HL-60/S4 (cell line): ENCODE measurements around the gene DHX35.

Experiments
- in situ Hi-C: fragments of 300-500 bp; cut with MboI; formaldehyde crosslinking; loops from 2 replicates; pipeline ENCODE4 v1.14.3; 2022; ENCODE audit warnings: low sequenced_read_pairs

DHX35 gene

GRCh38 chr20:39049684-39050554 lies 87.8 kb downstream of the DHX35 start:
- in situ Hi-C loops, result loop anchor here (10.0 kb wide), 1 partner anchor 405 kb away; no protein-coding TSS in a partner anchor

- in situ Hi-C loops, result no loop called here
Observed at GRCh38 chr20:39050555-39050902, 88.4 kb downstream of the DHX35 start.

GRCh38 chr20:39052676-39053075 lies 90.5 kb downstream of the DHX35 start:
- in situ Hi-C loops, result no loop called here

GRCh38 chr20:39057143-39057542 lies 95.0 kb downstream of the DHX35 start:
- in situ Hi-C loops, result no loop called here

- in situ Hi-C loops, result no loop called here
Observed at GRCh38 chr20:39057911-39058310, 95.8 kb downstream of the DHX35 start.

GRCh38 chr20:39059036-39059435 lies 96.9 kb downstream of the DHX35 start:
- in situ Hi-C loops, result no loop called here

GRCh38 chr20:39066471-39067242 lies 104.5 kb downstream of the DHX35 start:
- in situ Hi-C loops, result no loop called here

GRCh38 chr20:39067526-39068216 lies 105.5 kb downstream of the DHX35 start:
- in situ Hi-C loops, result no loop called here

GRCh38 chr20:39069976-39070375 lies 107.8 kb downstream of the DHX35 start:
- in situ Hi-C loops, result no loop called here

GRCh38 chr20:39070484-39071231 lies 108.5 kb downstream of the DHX35 start:
- in situ Hi-C loops, result no loop called here

- in situ Hi-C loops, result no loop called here
Observed at GRCh38 chr20:39072132-39072531, 110.0 kb downstream of the DHX35 start.

- in situ Hi-C loops, result no loop called here
Observed at GRCh38 chr20:39072653-39073052, 110.5 kb downstream of the DHX35 start.

- in situ Hi-C loops, result no loop called here
Observed at GRCh38 chr20:39075731-39076130, 113.6 kb downstream of the DHX35 start.

GRCh38 chr20:39076958-39077357 lies 114.8 kb downstream of the DHX35 start:
- in situ Hi-C loops, result no loop called here

- in situ Hi-C loops, result no loop called here
Observed at GRCh38 chr20:39080326-39080725, 118.2 kb downstream of the DHX35 start.

- in situ Hi-C loops, result no loop called here
Observed at GRCh38 chr20:39081255-39081654, 119.1 kb downstream of the DHX35 start.

- in situ Hi-C loops, result no loop called here
Observed at GRCh38 chr20:39082622-39083398, 120.7 kb downstream of the DHX35 start.

- in situ Hi-C loops, result no loop called here
Observed at GRCh38 chr20:39083761-39084160, 121.6 kb downstream of the DHX35 start.

GRCh38 chr20:39089029-39089428 lies 126.9 kb downstream of the DHX35 start:
- in situ Hi-C loops, result no loop called here
